ENCODE results near the gene CXXC5. TPM values are rescaled to one million over a fixed set of nuclear protein-coding genes. Genes with fewer than 3 reads are reported as not detected.

Gene CXXC5
- total RNA-seq, 1 experiment from 2014 or later: 85.0 TPM

- Histone ChIP-seq H3K36me3 (ENCODE audit: control insufficient read depth, insufficient read depth, low read length) (no peaks in the 10 kb centered on the region), H3K4me1 (ENCODE audit: control insufficient read depth, insufficient read depth, low read length) (peaks cover 29% of the 10 kb centered on the region), H3K9me3 (ENCODE audit: control insufficient read depth, insufficient read depth, low read depth, low read length) (no peaks in the 10 kb centered on the region), H3K4me3 (ENCODE audit: low read depth in 2 of 2, low read length in 2 of 2) (no peak overlapping the region), H3K27me3 (ENCODE audit: control insufficient read depth, insufficient read depth, low read length) (no peaks in the 10 kb centered on the region), H3K27ac (ENCODE audit: low read length) (0 out of 2 replicates have a peak overlapping the region, but pooled peaks have one; percentile 6)
- BruUV-seq (replicated peaks): no TSS peak
- POLR2A ChIA-PET: interaction anchor here (0.6 kb wide), 1 partner anchor 51 kb away, joined by 3 read pairs; no protein-coding TSS in a partner anchor
- ATAC-seq: no peak
- TF ChIP-seq TCF7L2 (IDR thresholded peaks at IDR 0.05; ENCODE audit: low read depth, low read length) (no peak), CTCF (IDR thresholded peaks at IDR 0.05) (no peak), POLR2AphosphoS5 (IDR thresholded peaks at IDR 0.05; ENCODE audit: low read depth, low read length) (no peak), SIN3A (IDR thresholded peaks at IDR 0.05; ENCODE audit: borderline replicate concordance, insufficient read depth, low read depth, low read length) (no peak)
- TF ChIP-seq, protein P1, sequence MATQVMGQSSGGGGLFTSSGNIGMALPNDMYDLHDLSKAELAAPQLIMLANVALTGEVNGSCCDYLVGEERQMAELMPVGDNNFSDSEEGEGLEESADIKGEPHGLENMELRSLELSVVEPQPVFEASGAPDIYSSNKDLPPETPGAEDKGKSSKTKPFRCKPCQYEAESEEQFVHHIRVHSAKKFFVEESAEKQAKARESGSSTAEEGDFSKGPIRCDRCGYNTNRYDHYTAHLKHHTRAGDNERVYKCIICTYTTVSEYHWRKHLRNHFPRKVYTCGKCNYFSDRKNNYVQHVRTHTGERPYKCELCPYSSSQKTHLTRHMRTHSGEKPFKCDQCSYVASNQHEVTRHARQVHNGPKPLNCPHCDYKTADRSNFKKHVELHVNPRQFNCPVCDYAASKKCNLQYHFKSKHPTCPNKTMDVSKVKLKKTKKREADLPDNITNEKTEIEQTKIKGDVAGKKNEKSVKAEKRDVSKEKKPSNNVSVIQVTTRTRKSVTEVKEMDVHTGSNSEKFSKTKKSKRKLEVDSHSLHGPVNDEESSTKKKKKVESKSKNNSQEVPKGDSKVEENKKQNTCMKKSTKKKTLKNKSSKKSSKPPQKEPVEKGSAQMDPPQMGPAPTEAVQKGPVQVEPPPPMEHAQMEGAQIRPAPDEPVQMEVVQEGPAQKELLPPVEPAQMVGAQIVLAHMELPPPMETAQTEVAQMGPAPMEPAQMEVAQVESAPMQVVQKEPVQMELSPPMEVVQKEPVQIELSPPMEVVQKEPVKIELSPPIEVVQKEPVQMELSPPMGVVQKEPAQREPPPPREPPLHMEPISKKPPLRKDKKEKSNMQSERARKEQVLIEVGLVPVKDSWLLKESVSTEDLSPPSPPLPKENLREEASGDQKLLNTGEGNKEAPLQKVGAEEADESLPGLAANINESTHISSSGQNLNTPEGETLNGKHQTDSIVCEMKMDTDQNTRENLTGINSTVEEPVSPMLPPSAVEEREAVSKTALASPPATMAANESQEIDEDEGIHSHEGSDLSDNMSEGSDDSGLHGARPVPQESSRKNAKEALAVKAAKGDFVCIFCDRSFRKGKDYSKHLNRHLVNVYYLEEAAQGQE (IDR thresholded peaks at IDR 0.05; ENCODE audit: insufficient read depth in 1 of 2, low read depth in 2 of 2, low read length in 1 of 2): no peak
- DNase-seq (ENCODE audit: low read depth, low spot score): no peak
- in situ Hi-C loops (cut with HindIII; ENCODE audit: low pct_unique_long_range_greater_than_20kb, low sequenced_read_pairs) (no loop called here), intact Hi-C loops (cut with micrococcal nuclease; ENCODE audit: unreplicated experiment) (no loop called here)
- CTCF ChIA-PET: no interaction called here
These were observed 57.8 kb downstream of the CXXC5 start for GRCh38 chr5:139705655-139706587.

DNA sequence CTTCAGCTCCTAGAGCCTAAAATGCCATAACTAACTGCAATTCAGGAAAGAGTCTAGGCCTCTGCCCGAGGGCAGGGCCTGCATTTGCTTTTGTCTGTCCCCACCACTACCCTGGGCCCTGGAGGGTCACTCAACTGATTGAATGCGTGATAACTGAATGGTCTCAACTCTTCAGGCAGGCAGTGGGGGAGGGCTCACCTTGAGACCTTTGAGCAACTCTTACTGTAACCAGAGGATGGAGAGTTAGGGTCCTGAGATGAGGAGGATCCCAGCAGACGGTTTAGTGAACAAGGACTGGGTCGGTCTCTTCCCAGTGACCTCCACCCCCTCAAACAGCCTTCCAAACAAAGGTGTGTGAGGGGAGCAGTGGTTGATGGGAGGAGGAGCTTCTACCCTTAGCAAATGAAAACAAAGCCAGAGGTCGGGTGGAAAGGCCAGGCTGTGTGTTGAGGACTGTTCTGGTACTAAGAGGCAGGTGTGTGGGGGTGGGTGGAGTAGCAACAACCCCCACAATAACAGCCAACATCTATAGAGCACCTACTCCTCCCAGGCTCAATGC lies 59.4 kb downstream of the CXXC5 start:
- no peak for ATAC-seq
- CTCF ChIA-PET: no interaction called here
- intact Hi-C loops (cut with micrococcal nuclease; ENCODE audit: unreplicated experiment): no loop called here
- POLR2A ChIA-PET: interaction anchor here (0.6 kb wide), 1 partner anchor 46 kb away, joined by 3 read pairs; no protein-coding TSS in a partner anchor
- Histone ChIP-seq H3K27ac (ENCODE audit: low read length) (peak overlapping the region; percentile 37), H3K9me3 (ENCODE audit: control insufficient read depth, insufficient read depth, low read depth, low read length) (no peaks in the 10 kb centered on the region), H3K36me3 (ENCODE audit: control insufficient read depth, insufficient read depth, low read length) (no peaks in the 10 kb centered on the region), H3K27me3 (ENCODE audit: control insufficient read depth, insufficient read depth, low read length) (no peaks in the 10 kb centered on the region), H3K4me1 (ENCODE audit: control insufficient read depth, insufficient read depth, low read length) (peaks cover 26% of the 10 kb centered on the region), H3K4me3 (ENCODE audit: low read depth in 2 of 2, low read length in 2 of 2) (no peak overlapping the region)
- DNase-seq (ENCODE audit: low read depth, low spot score): no peak
- no TSS peak for BruUV-seq (replicated peaks)
- in situ Hi-C loops (cut with HindIII; ENCODE audit: low pct_unique_long_range_greater_than_20kb, low sequenced_read_pairs): no loop called here
- no peak for TF ChIP-seq SIN3A (IDR thresholded peaks at IDR 0.05; ENCODE audit: borderline replicate concordance, insufficient read depth, low read depth, low read length)
- TF ChIP-seq CTCF (IDR thresholded peaks at IDR 0.05): no peak
- no peak for TF ChIP-seq POLR2AphosphoS5 (IDR thresholded peaks at IDR 0.05; ENCODE audit: low read depth, low read length)
- TF ChIP-seq TCF7L2 (IDR thresholded peaks at IDR 0.05; ENCODE audit: low read depth, low read length): no peak
- TF ChIP-seq, protein P1 (IDR thresholded peaks at IDR 0.05; ENCODE audit: insufficient read depth in 1 of 2, low read depth in 2 of 2, low read length in 1 of 2): no peak

Measured in Panc1 (cell line).